ENCODE measurements around the gene NTMT1.
"Not testable (repeated sequence)": the region's sequence is repeated elsewhere in the genome, so short reads cannot be mapped to it uniquely, and the experiment has no call there.

NTMT1 gene

GRCh38 chr9:129635099-129636065 lies 9.4 kb downstream of the NTMT1 start:
- Histone ChIP-seq H3K9ac (ENCODE audit: low read depth, low read length, poor library complexity, severe bottlenecking) (no peak overlapping the region), H3F3A (ENCODE audit: low read depth) (no peaks in the 10 kb centered on the region), H3K36me3 (ENCODE audit: insufficient read depth, low read length) (peaks cover 13% of the 10 kb centered on the region; the same call in 1 of the 2 replicates), H3K4me2 (ENCODE audit: low read depth, low read length, poor library complexity, severe bottlenecking) (no peak overlapping the region), H3K9me2 (replicated peaks; ENCODE audit: low read depth, low read length) (no peaks in the 10 kb centered on the region), H3K4me1 (ENCODE audit: insufficient read depth, low read length, poor library complexity, severe bottlenecking) (no peaks in the 10 kb centered on the region), H3K9me3 (ENCODE audit: insufficient read depth, low read depth, low read length) (no peaks in the 10 kb centered on the region), H3K4me3 (ENCODE audit: low read length, poor library complexity, severe bottlenecking) (no peak overlapping the region), H2AFZ (ENCODE audit: low read length) (no peak overlapping the region), H3K79me2 (ENCODE audit: insufficient read depth, low read length) (peaks cover 24% of the 10 kb centered on the region; the same call in 1 of the 2 replicates), H3K27me3 (ENCODE audit: insufficient read depth, low read length, poor library complexity, severe bottlenecking) (no peaks in the 10 kb centered on the region), H4K20me1 (ENCODE audit: insufficient read depth, low read length, poor library complexity, severe bottlenecking) (no peaks in the 10 kb centered on the region)
- TF ChIP-seq EZH2phosphoT487 (IDR thresholded peaks at IDR 0.05; ENCODE audit: borderline replicate concordance) (no peak), CTCF (conservative IDR thresholded peaks at IDR 0.05; ENCODE audit: low read length) (no peak)

- not testable (repeated sequence) for H3K4me2 ChIP-seq (ENCODE audit: low read depth, low read length, poor library complexity, severe bottlenecking); H3K9me2 ChIP-seq (replicated peaks; ENCODE audit: low read depth, low read length); H4K20me1 ChIP-seq (ENCODE audit: insufficient read depth, low read length, poor library complexity, severe bottlenecking); H3K9me3 ChIP-seq (ENCODE audit: insufficient read depth, low read depth, low read length); H2AFZ ChIP-seq (ENCODE audit: low read length); H3F3A ChIP-seq (ENCODE audit: low read depth); H3K4me3 ChIP-seq (ENCODE audit: low read length, poor library complexity, severe bottlenecking); H3K4me1 ChIP-seq (ENCODE audit: insufficient read depth, low read length, poor library complexity, severe bottlenecking); H3K9ac ChIP-seq (ENCODE audit: low read depth, low read length, poor library complexity, severe bottlenecking); H3K27me3 ChIP-seq (ENCODE audit: insufficient read depth, low read length, poor library complexity, severe bottlenecking)
- peaks cover 13% of the 10 kb centered on the region; the same call in 1 of the 2 replicates for H3K36me3 ChIP-seq (ENCODE audit: insufficient read depth, low read length)
- H3K79me2 ChIP-seq (ENCODE audit: insufficient read depth, low read length), result peaks cover 24% of the 10 kb centered on the region; the same call in 1 of the 2 replicates
Measured at GRCh38 chr9:129636343-129636742, 10.4 kb downstream of the NTMT1 start.

GRCh38 chr9:129637102-129637501 lies 11.1 kb downstream of the NTMT1 start:
- no peak overlapping the region for H3K4me3 ChIP-seq (ENCODE audit: low read length, poor library complexity, severe bottlenecking)
- no peaks in the 10 kb centered on the region for H3K4me1 ChIP-seq (ENCODE audit: insufficient read depth, low read length, poor library complexity, severe bottlenecking)
- no peak overlapping the region for H3K4me2 ChIP-seq (ENCODE audit: low read depth, low read length, poor library complexity, severe bottlenecking)
- no peaks in the 10 kb centered on the region for H3K9me2 ChIP-seq (replicated peaks; ENCODE audit: low read depth, low read length)
- H3K36me3 ChIP-seq (ENCODE audit: insufficient read depth, low read length), result peaks cover 13% of the 10 kb centered on the region; the same call in 1 of the 2 replicates
- H3K79me2 ChIP-seq (ENCODE audit: insufficient read depth, low read length), result peaks cover 22% of the 10 kb centered on the region; the same call in 1 of the 2 replicates
- H3K9ac ChIP-seq (ENCODE audit: low read depth, low read length, poor library complexity, severe bottlenecking), result no peak overlapping the region
- no peak for TF ChIP-seq CTCF (conservative IDR thresholded peaks at IDR 0.05; ENCODE audit: low read length)
- no peak for TF ChIP-seq EZH2phosphoT487 (IDR thresholded peaks at IDR 0.05; ENCODE audit: borderline replicate concordance)
- H3K27me3 ChIP-seq (ENCODE audit: insufficient read depth, low read length, poor library complexity, severe bottlenecking), result no peaks in the 10 kb centered on the region
- H3F3A ChIP-seq (ENCODE audit: low read depth), result no peaks in the 10 kb centered on the region
- H3K9me3 ChIP-seq (ENCODE audit: insufficient read depth, low read depth, low read length), result no peaks in the 10 kb centered on the region
- no peak overlapping the region for H2AFZ ChIP-seq (ENCODE audit: low read length)
- H4K20me1 ChIP-seq (ENCODE audit: insufficient read depth, low read length, poor library complexity, severe bottlenecking), result peaks cover 6% of the 10 kb centered on the region

Data from Loucy (cell line).